Heart left ventricle (tissue), 13 donors: ENCODE data around the gene SNORC.

Experiments
- POLR2A ChIP-seq, 2 donors: fragments of 450-650 bp; IDR thresholded peaks; one replicate each; pipeline ENCODE4 v1.6.1; 2017; ENCODE audit warnings: antibody characterized with exemption in 2 of 2, mild to moderate bottlenecking in 2 of 2, moderate library complexity in 2 of 2
- TF ChIP-seq, protein P1 (sequence below), 12 donors: fragments of 200-600 bp; sonication (generic) in 4 of 12; IDR thresholded peaks; one replicate each; pipeline versions ENCODE4 v1.5.0 to v1.8.0; 2018 to 2022; ENCODE audit warnings: antibody characterized with exemption in 12 of 12, mild to moderate bottlenecking in 5 of 12
- donor health status: ischemic (EF 13 %, LVEDD 7.1; RV severe dilation, severe dysfunction).
- donor health status: DM: no; HTN: yes; CAD: no.
- donor health status: DM: no; HTN: no; CAD: no.
- donor health status: ischemic (EF 25% LVEDD 6.9; RV normal size, moderate dysfunction).
- donor health status: ischemic (EF 25% LVEDD 5.7; RV mildly dilated, moderate dysfunction).
- donor health status: ischemic (EF 35%, LVEDD 5.7; RV mildly dilated, moderate dysfunction).
- donor health status: nonischemic (EF 11% LVEDD 7.7; RV severe dilation, severe dysfunction).
- donor health status: DM: yes; HTN: yes; CAD: no.
- donor health status: PGD.
- donor health status: ischemic (EF 29% LVEDD 5.4; RV normal size, mild dysfunction).
- donor health status: nonischemic (EF 23%, LVEDD 6.1; RV moderate dilation, normal function).

DNA sequence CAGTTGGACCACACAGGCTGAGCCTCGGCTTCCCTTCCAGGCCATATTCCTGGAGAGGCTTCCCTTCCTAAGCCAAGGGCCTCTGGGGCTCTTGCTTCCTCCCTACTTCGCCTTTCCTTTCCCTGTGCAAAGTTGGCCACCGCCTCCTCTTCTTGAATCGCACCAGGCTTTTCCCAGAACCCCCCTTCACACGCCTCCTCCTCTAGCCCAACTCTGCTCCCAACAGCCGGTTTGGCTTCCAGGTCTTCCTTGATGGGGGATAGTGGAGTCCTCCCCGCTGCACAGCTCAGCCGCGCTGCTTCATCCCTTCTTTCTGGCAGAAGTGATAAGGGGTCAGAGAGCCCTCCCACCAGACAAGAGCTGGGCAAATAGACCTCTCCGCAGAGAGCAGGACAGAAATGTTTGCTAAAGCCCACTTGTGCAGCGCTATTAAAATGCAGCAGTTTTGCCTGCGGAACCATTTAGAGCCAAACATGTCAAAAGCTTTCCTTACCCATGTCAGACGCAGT is 56.4 kb downstream of the SNORC start:
- no peak for TF ChIP-seq POLR2A (IDR thresholded peaks at IDR 0.05)
- TF ChIP-seq, protein P1, sequence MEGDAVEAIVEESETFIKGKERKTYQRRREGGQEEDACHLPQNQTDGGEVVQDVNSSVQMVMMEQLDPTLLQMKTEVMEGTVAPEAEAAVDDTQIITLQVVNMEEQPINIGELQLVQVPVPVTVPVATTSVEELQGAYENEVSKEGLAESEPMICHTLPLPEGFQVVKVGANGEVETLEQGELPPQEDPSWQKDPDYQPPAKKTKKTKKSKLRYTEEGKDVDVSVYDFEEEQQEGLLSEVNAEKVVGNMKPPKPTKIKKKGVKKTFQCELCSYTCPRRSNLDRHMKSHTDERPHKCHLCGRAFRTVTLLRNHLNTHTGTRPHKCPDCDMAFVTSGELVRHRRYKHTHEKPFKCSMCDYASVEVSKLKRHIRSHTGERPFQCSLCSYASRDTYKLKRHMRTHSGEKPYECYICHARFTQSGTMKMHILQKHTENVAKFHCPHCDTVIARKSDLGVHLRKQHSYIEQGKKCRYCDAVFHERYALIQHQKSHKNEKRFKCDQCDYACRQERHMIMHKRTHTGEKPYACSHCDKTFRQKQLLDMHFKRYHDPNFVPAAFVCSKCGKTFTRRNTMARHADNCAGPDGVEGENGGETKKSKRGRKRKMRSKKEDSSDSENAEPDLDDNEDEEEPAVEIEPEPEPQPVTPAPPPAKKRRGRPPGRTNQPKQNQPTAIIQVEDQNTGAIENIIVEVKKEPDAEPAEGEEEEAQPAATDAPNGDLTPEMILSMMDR (IDR thresholded peaks at IDR 0.05), result no peak
